Astrocyte of the spinal cord (primary cell): Measurements from ENCODE around the gene SLC39A8.
"Not testable (repeated sequence)": the region's sequence is repeated elsewhere in the genome, so short reads cannot be mapped to it uniquely, and the experiment has no call there.

Experiments used
- DNase-seq: peaks from one replicate; pipeline ENCODE4 v3.0.0; 2011; ENCODE audit warnings: low read depth, low spot score
- H3K4me3 ChIP-seq: 2 replicates; pipeline ENCODE4 v1.5.1; 2011; ENCODE audit warnings: low read depth, mild to moderate bottlenecking, low read length, moderate library complexity
- in situ Hi-C: cut with HindIII; loops from 2 replicates; pipeline ENCODE4 v1.10.0; 2017; ENCODE audit warnings: low sequenced_read_pairs
- TF ChIP-seq, protein P1 (sequence below): IDR thresholded peaks from 2 replicates; pipeline ENCODE4 v1.5.1; 2012; ENCODE audit warnings: low read depth, mild to moderate bottlenecking, low read length, inconsistent platforms

The SLC39A8 gene

GRCh38 chr4:102362922-102363432, 17.7 kb upstream of the SLC39A8 start:
- in situ Hi-C loops = no loop called here

DNA sequence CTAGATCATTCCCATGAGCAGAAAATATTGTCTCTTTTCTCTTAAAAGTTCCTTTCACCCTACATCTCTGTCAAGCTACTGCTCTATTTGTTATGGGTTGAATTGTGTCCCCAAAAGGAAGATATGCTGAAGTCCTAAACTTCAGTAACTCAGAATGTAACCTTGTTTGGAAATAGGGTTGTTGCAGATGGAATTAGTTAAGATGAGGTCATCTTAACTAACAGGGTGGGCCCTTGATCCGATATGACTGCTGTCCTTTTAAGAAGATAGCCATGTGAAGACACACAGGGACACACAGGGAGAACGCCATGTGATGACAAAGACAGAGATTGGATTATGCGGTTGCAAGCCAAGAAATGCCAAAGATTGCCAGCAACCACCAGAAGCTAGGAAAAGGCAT, 12.8 kb upstream of the SLC39A8 start:
- H3K4me3 ChIP-seq = no peak overlapping the region
- TF ChIP-seq, protein P1, sequence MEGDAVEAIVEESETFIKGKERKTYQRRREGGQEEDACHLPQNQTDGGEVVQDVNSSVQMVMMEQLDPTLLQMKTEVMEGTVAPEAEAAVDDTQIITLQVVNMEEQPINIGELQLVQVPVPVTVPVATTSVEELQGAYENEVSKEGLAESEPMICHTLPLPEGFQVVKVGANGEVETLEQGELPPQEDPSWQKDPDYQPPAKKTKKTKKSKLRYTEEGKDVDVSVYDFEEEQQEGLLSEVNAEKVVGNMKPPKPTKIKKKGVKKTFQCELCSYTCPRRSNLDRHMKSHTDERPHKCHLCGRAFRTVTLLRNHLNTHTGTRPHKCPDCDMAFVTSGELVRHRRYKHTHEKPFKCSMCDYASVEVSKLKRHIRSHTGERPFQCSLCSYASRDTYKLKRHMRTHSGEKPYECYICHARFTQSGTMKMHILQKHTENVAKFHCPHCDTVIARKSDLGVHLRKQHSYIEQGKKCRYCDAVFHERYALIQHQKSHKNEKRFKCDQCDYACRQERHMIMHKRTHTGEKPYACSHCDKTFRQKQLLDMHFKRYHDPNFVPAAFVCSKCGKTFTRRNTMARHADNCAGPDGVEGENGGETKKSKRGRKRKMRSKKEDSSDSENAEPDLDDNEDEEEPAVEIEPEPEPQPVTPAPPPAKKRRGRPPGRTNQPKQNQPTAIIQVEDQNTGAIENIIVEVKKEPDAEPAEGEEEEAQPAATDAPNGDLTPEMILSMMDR = no peak
- in situ Hi-C loops = no loop called here
- no peak for DNase-seq

More at GRCh38 chr4:102362922-102363432, 17.7 kb upstream of the SLC39A8 start:
- no peak for DNase-seq
- TF ChIP-seq, protein P1 = no peak
- no peak overlapping the region for H3K4me3 ChIP-seq

DNA sequence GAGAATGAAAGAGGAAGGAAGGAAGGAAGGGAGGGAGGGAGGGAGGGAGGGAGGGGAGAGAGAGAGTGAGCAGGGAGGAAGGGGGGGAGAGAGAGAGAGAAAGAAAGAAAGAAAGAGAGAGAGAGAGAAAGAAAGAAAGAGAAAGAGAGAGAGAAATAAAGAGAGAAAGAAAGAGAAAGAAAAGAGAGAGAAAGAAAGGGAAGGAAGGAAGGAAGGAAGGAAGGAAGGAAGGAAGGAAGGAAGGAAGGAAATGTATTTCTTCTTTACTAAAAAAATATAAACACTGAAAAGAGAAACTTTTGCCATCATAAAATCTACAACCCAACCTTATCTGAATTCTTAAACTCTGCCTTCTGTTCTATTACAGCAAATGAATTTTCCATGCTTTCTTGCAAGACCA, 12.4 kb upstream of the SLC39A8 start:
- H3K4me3 ChIP-seq, DNase-seq, in situ Hi-C loops: not testable (repeated sequence)

GRCh38 chr4:102356562-102357202, 11.4 kb upstream of the SLC39A8 start:
- DNase-seq = no peak
- H3K4me3 ChIP-seq = no peak overlapping the region
- TF ChIP-seq, protein P1 = no peak
- in situ Hi-C loops = no loop called here

- no peak for DNase-seq
- no peak overlapping the region for H3K4me3 ChIP-seq
- in situ Hi-C loops = no loop called here
- TF ChIP-seq, protein P1 = no peak
These were observed 10.5 kb upstream of the SLC39A8 start for GRCh38 chr4:102355748-102356147.

DNA sequence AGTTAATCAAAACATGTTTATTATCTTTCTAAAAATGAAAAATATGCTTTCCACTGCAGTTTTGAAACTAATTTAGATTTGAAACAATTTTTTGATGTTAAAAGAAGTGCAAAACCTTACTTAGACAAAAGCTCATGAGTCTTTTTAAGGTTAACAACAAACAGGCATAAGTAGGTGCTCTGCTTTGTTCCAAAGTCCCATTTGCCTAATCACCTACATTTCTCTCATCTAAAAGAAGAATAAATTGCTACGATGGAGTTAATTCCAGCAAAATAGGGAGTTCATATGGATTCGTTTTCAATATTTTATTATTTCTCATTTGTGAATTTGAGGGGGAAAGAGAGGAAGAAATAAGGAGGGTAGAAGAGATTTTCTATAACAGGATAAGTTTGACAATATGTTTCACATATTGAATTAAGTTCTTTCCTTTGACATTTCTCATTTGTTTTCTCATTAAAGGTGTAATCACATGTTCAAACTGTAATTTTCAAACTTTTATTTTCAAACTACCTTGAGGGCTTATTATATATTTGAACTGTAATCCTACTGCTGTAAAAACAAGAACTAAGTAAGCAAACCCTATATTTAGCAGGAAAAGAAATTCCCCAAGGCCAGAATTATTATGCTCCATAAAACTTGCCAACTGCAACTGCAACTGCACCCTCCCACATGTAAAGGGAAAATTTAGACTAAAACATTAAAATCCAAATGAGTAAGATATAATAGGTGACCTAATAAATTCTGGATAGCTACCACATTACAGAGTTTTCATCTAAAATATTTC, 9.6 kb upstream of the SLC39A8 start:
- no peak for DNase-seq
- TF ChIP-seq, protein P1 = no peak
- in situ Hi-C loops = no loop called here
- H3K4me3 ChIP-seq = no peak overlapping the region

- no peak for DNase-seq
- no peak overlapping the region for H3K4me3 ChIP-seq
- TF ChIP-seq, protein P1 = no peak
- in situ Hi-C loops = no loop called here
These were observed 7.5 kb upstream of the SLC39A8 start for GRCh38 chr4:102352781-102353180.
